ENCODE data around the gene SHF.

SHF gene

GRCh38 chr15:45168751-45169551 is 18.8 kb downstream of the SHF start:
- no peak for DNase-seq

- DNase-seq, result no peak
Observed at GRCh38 chr15:45168286-45168685, 19.5 kb downstream of the SHF start.

- DNase-seq, result no peak
Observed at GRCh38 chr15:45167631-45168205, 20.0 kb downstream of the SHF start.

GRCh38 chr15:45166834-45167630 is 20.7 kb downstream of the SHF start:
- peak; percentile 87 for DNase-seq

- DNase-seq, result no peak
Observed at GRCh38 chr15:45165536-45165935, 22.2 kb downstream of the SHF start.

GRCh38 chr15:45164914-45165313 is 22.9 kb downstream of the SHF start:
- no peak for DNase-seq

- DNase-seq, result no peak
Observed at GRCh38 chr15:45163508-45163856, 24.3 kb downstream of the SHF start.

- DNase-seq, result peak; percentile 80
Observed at GRCh38 chr15:45162771-45163507, 24.8 kb downstream of the SHF start.

GRCh38 chr15:45161666-45162065 is 26.1 kb downstream of the SHF start:
- DNase-seq, result no peak

- peak; percentile 77 for DNase-seq
Observed at GRCh38 chr15:45157974-45158373, 29.8 kb downstream of the SHF start.

GRCh38 chr15:45156744-45157455 is 30.9 kb downstream of the SHF start:
- peak; percentile 67 for DNase-seq

- no peak for DNase-seq
Observed at GRCh38 chr15:45155739-45156138, 32.0 kb downstream of the SHF start.

GRCh38 chr15:45151998-45152828 is 35.6 kb downstream of the SHF start:
- no peak for DNase-seq

GRCh38 chr15:45150997-45151396 is 36.8 kb downstream of the SHF start:
- no peak for DNase-seq

GRCh38 chr15:45150481-45150880 is 37.3 kb downstream of the SHF start:
- DNase-seq, result peak; percentile 25

- no peak for DNase-seq
Observed at GRCh38 chr15:45149060-45149459, 38.7 kb downstream of the SHF start.

- DNase-seq, result no peak
Observed at GRCh38 chr15:45148076-45149059, 39.4 kb downstream of the SHF start.

GRCh38 chr15:45147606-45148005 is 40.2 kb downstream of the SHF start:
- DNase-seq, result no peak

GRCh38 chr15:45146405-45146804 is 41.4 kb downstream of the SHF start:
- DNase-seq, result no peak

- no peak for DNase-seq
Observed at GRCh38 chr15:45144775-45145174, 43.0 kb downstream of the SHF start.
